HUDEP-2 (cell line): Measurements from ENCODE around the gene BAIAP3.
"Not testable (repeated sequence)": the region's sequence is repeated elsewhere in the genome, so short reads cannot be mapped to it uniquely, and the experiment has no call there.

Experiments
- DNase-seq, 76 experiments: peaks; one replicate each; lab custom pipeline; 2025; ENCODE audit not compliant: unreplicated experiment in 76 of 76; lab: John Stamatoyannopoulos, UW

BAIAP3 gene, protein sequence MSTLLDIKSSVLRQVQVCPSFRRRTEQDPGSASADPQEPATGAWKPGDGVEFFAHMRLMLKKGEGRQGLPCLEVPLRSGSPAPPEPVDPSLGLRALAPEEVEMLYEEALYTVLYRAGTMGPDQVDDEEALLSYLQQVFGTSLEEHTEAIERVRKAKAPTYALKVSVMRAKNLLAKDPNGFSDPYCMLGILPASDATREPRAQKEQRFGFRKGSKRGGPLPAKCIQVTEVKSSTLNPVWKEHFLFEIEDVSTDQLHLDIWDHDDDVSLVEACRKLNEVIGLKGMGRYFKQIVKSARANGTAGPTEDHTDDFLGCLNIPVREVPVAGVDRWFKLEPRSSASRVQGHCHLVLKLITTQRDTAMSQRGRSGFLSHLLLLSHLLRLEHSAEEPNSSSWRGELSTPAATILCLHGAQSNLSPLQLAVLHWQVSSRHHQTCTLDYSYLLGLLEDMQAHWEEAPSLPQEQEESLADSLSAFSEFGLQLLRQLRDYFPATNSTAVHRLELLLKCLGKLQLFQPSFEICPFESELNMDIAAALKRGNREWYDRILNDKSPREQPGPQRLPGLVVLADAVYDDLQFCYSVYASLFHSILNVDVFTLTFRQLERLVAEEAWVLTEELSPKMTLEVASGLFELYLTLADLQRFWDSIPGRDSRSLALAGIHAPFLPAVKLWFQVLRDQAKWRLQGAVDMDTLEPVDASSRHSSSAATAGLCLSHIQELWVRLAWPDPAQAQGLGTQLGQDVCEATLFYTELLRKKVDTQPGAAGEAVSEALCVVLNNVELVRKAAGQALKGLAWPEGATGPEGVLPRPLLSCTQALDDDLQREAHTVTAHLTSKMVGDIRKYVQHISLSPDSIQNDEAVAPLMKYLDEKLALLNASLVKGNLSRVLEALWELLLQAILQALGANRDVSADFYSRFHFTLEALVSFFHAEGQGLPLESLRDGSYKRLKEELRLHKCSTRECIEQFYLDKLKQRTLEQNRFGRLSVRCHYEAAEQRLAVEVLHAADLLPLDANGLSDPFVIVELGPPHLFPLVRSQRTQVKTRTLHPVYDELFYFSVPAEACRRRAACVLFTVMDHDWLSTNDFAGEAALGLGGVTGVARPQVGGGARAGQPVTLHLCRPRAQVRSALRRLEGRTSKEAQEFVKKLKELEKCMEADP

DNA sequence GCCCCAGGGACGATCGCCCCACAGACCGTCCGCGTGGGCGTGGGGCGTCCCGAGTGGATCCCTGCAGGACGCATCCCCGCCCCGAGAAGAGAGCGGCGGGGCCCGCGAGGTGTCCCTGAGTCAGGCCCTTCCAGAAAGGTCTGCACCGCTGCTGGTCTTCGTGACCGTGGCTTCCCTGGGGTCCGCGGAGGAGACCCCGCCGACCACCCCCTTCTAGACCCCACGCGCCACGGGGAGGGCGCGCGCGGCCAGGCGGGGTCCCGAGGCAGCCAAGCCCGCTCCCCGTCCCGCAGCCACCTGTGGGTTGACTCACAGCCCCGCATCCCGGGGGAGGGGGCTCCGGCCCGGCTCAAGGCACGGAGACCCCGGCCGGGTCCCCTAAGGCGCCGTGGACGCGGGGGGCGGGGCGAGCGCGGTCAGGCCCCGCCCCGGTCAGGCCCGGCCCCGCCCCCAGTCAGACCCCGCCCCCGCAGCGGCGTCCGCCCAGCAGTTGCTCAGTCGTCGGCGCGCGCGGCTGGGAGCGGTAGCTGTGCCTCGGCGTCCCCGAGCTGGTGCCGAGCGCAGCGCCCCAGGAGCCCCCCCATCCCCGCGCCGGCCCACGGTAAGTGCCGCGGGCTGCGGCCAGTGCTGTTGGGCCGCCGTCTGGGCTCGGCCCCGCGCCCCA lies at the start of gene BAIAP3:
Gene BAIAP3, plus strand, starts transcription at position 497 of the 664 bp plus-strand sequence. CDS start 4,905 bp downstream, outside the sequence.
- peak in 25 of 76 experiments; percentile 10 to 58 (median 22) for DNase-seq

DNA sequence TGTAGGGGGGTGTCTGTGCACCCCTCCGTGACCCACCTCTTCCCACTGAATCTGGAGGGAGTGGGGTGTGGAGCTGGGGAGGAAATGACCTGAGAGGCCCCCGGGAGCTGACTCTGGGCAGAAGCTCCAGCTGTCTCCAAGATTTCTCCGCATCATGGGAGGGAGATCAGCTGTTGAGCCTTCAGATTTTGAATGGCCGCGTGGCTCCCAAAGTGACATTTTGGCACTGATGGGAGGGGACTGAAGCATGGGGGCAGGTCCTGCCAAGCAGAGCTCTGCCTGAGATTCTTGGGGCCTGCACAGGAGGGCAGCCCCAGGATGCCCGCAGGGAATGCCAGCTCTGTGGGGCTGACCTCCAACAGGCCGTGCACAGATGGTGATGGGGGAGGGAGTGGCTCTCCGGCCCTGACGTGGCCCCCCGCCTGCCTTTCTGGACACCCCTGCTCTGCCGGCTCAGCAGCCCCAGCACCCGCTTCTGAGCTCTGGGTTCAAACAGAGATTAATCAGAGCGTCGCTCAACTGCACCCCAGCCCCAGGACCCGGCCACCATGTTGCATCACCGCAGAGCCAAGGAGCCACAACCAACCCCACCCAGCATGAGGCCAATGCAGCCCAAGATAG lies 49.3 kb upstream of the BAIAP3 start:
- DNase-seq = no peak

DNA sequence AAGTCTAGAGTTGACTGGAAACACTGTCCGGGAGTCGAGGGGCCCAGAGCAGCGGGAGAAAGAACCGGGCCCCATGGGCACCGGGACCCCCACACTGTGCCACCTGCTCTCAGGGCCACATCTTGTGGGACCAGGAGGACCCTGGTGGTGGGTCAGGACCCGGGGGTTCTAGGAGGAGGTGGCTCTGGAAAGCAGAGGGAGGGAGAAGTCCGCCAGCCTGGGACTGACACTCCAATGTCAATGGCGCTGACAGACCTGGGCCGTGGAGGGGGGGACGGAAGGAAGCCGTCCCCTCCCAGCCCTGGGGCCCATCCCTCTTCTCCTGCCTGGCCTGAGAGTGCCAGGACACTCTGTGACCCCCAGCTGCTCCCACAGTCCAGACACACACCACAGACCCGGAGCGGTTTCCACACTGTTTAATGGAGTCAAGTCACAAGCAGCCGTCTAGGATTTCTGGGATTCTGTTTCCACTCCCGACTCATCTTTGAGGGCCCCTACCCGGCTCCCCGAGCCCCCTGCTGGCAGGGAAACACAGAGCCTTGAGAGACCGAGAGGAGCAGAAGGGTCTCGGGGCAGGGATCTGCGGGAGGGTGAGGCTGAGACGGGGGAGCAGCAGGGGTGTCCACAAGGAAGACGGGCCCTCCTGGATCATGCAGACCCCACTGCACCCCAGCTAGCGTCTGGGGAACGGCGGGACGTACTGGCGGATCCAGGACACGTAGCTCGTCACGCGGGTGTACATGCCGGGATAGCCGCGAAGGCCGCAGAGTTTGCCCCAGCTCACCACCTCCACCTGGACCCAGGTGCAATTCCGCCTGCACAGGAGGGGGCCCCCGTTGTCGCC lies 47.6 kb upstream of the BAIAP3 start:
- DNase-seq = no peak

DNA sequence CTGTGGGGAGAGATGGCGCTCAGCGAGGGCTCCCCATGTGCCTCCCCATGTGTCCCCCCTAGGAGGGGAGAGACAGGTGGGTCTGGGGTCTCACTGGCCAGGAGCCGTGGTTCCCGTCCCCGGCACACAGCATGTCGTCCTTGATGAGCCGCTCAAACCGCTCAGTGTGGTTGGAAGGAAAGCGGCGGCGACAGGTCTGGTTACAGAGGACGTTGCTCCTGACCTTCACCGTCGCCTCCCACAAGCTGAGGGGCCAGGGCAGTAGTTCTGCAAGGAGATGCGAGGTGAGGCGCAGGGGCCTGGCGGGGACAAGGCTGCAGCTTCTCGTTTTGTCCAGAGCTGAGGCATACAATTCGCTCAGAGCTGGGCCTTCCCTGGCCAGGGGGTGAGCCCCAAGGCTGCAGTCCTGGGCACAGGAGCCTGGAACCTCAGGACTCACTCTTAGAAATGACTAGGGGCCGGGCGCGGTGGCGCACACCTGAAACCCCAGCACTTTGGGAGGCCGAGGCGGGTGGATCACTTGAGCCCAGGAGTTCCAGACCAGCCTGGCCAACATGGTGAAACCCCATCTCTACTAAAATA lies 46.8 kb upstream of the BAIAP3 start:
- DNase-seq = no peak

DNA sequence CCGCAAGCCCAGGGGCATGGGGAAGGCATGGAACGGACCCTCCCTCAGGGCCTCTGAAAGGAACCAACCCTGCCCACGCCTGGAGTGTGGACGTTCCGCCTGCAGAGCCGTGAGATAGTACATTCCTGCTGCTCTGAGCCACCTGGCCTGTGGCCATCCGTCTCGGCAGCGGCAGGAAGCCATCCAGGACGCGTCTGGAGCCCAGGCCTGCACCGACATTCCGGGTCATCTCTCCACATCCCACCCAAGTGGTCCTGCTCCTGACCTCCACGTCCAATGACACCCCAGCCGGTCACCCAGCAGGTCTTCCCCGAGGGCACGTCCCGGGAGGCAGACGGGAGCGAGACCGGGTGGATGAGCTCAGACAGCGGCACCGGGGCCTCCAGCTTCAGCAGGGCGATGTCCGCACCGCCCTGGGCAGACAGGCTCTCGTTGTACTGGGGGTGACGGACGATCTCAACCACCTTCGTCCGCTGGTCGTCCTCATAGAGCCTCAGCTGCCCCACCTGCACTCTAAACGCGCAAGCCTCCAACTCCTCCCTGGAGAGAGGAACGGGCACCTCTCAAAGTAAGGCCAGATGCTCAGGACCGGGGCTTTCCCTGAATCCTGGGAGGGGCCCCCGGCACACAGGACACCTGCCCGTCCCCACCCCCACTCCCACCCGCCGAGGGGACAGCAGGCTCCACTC lies 45.3 kb upstream of the BAIAP3 start:
- DNase-seq = no peak

DNA sequence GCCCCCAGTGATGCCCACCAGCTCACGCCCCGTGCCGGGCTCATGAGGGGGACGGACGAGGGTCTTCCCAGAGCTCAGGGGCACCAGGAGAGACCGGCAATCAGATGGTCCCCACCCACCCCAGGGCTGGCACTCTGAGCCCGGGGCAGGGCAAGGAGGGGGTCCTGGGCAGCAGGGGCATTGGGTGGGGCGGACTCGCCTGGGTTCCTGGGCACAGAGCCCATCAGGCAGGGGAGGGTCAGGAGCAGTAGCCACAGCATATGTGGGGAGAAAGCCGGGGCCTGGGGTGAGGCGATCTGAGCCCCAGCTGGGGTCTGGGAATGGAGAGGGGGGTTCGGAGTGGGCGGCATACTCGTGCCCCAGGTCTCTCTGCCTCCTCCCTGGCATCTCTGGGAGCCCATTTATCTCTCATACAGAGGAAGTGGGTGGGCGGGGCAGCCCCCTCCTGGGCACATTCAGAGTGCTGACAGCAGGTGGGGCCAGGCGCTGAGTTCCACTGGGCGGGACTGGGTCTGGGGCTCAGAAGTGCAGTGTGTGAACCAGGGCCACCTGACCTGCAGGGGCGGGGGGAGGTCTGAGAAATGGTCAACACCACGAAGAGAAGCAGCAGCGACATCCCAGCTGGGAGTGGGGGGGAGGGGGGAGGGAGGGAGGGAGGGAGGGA lies 44.5 kb upstream of the BAIAP3 start:
- DNase-seq = no peak

DNA sequence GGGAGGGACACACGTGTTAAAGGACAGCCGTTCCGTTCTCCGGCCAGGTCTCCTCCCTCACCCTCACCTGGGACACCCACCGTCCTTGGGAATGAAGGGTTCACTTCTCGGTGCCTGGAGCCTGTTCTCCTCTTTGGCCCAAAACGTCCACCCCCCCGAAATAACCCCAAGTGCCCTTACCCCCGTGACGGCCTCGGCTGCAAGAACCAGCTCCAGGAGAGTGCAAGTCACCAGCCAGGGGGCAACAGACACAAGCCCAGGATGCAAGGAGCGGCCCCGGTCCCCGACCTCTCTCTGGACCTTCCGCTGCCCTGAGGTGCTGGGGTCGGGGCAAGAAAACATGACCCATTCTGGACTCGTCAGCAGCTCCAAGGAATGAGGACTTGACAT lies 44.0 kb upstream of the BAIAP3 start:
- DNase-seq = no peak

DNA sequence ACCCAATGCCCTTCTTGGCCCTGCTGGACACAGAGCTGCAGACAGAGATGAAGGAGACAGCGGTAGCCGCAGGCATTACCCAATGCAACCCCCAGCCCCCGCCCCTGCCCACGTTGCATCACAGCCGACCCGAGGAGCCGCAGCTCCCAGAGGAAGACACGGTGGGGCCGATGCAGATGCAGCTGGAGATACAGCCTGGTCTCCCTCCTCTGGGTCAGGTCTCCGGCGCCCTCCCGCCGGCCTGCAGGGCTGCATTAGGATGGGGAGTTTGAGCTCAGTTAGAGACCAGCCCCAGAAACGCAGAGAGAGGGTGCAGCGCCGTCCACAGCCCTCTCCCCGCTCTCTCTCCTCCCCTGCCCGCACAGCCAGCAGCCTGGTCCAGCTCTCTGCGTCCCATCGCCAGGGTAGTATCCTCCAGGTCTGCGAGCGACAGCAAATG lies 43.4 kb upstream of the BAIAP3 start:
- no peak for DNase-seq

DNA sequence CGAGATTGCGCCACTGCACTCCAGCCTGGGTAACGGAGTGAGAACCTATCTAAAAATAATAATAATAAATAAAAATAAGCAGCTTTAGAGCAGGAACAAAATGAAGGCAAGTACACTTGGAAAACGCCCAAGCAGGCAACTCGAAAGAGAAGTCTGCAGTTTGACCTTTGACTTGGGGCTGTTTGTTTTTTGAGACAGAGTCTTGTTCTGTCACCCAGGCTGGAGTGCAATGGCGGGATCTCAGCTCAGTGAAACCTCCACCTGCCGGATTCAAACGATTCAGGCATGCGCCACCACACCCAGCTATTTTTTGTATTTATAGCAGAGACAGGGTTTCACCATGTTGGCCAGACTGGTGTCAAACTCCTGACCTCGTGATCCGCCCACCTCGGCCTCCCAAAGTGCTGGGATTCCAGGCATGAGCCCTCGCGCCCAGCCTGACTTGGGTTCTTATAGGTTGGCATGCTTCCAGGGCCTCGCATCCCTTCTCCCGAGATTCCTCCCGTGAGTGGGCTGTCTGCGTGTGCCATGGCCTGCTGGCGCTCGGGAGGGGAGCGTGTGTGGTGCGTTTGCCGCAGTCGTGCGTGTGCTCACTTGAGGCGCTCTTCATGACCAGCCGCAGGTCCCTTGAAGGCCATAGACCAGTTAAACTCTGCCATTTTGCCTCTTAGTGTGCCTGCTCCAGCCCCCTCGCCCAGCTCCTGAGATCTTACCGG lies 42.4 kb upstream of the BAIAP3 start:
- DNase-seq = no peak

DNA sequence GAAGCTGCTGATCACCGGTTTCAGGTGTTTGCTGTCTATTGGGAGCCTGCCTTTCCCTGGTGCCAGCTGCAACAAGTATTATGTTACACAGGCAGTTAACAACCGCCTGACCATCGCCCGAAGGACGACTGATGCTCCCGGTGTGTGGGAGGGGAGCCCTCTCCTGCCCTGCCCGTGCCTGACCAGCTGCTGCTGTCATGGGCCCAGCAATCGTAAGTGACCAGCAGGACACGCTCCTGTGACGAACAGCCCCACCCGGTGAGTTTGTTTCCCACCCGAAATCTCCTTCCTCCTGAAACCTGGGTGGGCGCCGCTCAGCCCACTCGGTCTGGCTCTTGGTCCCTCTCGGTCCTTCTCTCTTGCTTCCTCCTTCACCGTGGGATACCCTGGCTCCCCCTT lies 41.9 kb upstream of the BAIAP3 start:
- DNase-seq = no peak

DNA sequence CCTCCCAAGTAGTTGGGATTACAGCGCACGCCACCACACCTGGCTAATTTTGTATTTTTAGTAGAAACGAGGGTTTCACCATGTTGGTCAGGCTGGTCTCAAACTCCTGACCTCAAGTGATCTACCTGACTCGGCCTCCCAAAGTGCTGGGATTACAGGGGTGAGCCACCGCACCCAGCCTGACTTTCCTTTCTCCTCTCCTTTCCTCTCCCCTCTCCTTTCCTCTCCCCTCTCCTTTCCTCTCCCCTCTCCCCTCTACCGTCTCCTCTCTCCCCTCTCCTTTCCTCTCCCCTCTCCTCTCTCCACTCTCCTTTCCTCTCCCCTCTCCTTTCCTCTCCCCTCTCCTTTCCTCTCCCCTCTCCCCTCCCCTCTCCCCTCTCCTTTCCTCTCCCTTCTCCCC lies 41.2 kb upstream of the BAIAP3 start:
- DNase-seq = not testable (repeated sequence)

DNA sequence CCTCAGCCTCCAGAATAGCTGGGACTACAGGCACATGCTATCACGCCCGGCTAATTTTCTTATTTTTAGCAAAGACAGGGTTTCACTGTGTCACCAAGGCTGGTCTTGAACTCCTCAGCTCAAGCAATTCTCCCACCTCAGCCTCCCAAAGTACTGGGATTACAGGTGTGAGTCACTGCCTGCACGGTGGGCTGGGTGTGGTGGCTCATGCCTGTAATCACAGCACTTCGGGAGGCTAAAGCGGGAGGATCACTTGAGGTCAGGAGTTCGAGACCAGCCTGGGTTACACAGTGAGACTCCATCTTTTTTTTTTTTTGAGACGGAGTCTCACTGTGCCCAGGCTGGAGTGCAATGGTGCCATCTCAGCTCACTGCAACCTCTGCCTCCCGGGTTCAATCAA lies 40.6 kb upstream of the BAIAP3 start:
- not testable (repeated sequence) for DNase-seq

DNA sequence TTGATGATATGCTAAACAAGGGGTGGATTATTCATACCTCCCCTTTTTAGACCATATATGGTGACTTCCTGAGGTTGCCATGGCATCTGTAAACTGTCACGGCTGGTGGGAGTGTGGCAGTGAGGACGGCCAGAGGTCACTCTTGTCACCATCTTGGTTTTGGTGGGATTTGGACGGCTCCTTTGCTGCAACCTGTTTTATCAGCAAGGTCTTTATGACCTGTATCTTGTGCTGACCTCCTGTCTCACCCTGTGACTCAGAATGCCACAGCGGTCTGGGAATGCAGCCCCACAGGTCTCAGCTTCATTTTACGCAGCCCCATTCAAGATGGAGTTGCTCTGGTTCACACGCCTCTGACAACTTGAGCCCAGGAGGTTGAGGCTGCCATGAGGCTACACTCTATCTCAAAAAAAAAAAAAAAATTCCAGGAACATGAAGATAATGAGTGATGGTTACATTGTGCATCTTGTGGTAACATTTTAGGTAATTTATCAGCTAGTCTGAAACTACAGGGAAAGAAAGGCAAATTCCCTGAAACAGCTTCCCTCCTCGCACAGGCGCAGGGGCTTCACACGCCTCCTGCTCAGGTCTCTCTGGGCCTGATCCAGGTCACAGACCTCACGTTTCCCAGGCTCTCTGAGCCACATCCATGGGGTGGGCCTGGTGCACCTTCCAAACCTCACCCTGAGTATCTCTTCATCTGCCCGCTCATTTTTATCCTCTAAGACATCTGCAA lies 39.4 kb upstream of the BAIAP3 start:
- DNase-seq = peak in 1 of 76 experiments; percentile 10

DNA sequence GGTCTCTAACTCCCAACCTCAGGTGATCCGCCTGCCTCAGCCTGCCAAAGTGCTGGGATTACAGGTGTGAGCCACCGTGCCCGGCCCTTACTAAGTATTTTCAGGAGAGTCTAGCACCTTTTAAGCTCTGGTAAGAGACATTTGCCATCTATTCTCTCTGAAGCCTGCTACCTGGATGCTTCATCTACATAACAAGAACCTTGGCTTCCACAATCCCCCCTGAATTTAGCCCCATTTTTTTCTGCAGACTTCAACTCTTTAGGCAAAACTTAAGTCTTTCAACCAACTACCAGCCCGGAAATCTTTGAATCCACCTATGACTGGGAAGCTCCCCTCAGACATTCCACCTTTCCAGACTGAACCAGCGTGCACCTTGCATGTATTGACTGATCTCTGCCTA lies 38.0 kb upstream of the BAIAP3 start:
- no peak for DNase-seq

DNA sequence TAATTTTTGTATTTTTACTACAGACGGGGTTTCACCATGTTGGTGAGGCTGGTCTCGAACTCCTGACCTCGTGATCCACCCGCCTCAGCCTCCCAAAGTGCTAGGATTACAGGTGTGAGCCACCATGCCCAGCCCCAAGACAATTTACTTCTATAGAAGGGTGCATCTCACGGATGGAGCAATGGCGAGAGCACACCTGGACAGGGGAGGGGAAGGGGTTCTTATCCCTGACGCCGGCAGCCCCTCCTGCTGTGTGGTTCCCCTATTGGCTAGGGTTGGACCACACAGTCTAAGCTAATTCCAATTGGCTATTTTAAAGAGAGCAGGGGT lies 36.8 kb upstream of the BAIAP3 start:
- not testable (repeated sequence) for DNase-seq

DNA sequence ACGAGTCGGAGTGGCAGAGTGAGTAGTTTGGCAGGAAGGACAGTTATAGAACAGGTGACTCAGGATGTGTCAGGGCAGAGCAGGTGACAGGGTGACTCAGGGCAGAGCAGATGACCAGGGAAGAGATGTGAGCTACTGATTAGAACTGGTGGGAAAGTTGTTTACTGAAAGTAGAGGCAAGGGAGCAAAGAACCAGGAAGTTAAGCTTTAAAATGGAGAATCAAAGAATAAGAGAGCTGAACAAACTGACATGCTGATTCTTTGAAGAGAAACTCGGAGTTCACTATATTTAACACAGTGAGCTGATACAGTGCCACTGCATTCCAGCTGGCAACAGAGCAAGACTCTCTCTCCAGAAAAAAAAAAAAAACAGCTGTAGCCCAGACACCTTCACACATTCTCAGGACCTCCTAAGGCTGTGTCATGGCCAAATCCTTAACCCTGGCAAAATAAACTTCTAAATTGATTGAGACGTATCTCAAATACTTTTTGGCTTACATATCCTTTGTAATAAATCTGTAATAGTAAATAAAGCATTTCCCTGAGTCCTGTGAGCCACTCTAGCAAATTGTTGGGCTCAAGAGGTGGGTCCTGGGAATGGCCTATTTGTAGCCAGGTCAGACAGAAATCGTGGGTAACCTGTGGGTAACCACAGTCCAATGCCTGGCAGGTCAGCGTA lies 36.3 kb upstream of the BAIAP3 start:
- peak in 7 of 76 experiments; percentile 4 to 23 (median 6) for DNase-seq
